Stimulated activated CD8-positive, alpha-beta memory T cell treated with anti-CD3 and anti-CD28 coated beads, Interleukin-4, amount 100 ng/mL, for 4 hours (primary cell): ENCODE data around the gene HOXA6.

ENCODE experiments used
- DNase-seq, 2 donors: peaks; one replicate each; pipeline ENCODE4 v3.0.0-alpha.2; 2020; ENCODE audit warnings: low read depth in 2 of 2, low spot score in 1 of 2

Gene HOXA6

GRCh38 chr7:27151931-27152815, 4.6 kb upstream of the HOXA6 start, which contains the start of gene HOXA3:
Gene HOXA3, minus strand, starts transcription at chr7:27152583. Its CDS starts 41,943 bp downstream, at chr7:27110640.
- no peak for DNase-seq

GRCh38 chr7:27151341-27151930, 3.9 kb upstream of the HOXA6 start:
- DNase-seq, result no peak

- no peak for DNase-seq
These were observed 3.2 kb upstream of the HOXA6 start for GRCh38 chr7:27150568-27151340.

GRCh38 chr7:27149842-27150567, 2.4 kb upstream of the HOXA6 start:
- no peak for DNase-seq

- no peak for DNase-seq
These were observed 1.4 kb upstream of the HOXA6 start for GRCh38 chr7:27148756-27149641.

- DNase-seq, result no peak
These were observed 619 bp upstream of the HOXA6 start for GRCh38 chr7:27148031-27148755.

- DNase-seq, result no peak
These were observed 929 bp downstream of the HOXA6 start for GRCh38 chr7:27146491-27147198.

GRCh38 chr7:27145914-27146412, 1.6 kb downstream of the HOXA6 start:
- DNase-seq, result no peak

GRCh38 chr7:27145165-27145913, 2.2 kb downstream of the HOXA6 start:
- no peak for DNase-seq

- no peak for DNase-seq
These were observed 2.8 kb downstream of the HOXA6 start for GRCh38 chr7:27144781-27145164.

GRCh38 chr7:27143950-27144780, 3.4 kb downstream of the HOXA6 start:
- no peak for DNase-seq

- DNase-seq, result no peak
These were observed 4.3 kb downstream of the HOXA6 start, which contains the start of gene HOXA5 for GRCh38 chr7:27143023-27143949. Gene HOXA5, minus strand, starts transcription at chr7:27143681. Its CDS starts 74 bp downstream, at chr7:27143607.

- DNase-seq, result no peak
These were observed 5.0 kb downstream of the HOXA6 start for GRCh38 chr7:27142580-27143022.

- DNase-seq, result no peak
These were observed 5.5 kb downstream of the HOXA6 start for GRCh38 chr7:27141923-27142579.
